ENCODE data around the gene ARPP21.

ARPP21 gene

DNA sequence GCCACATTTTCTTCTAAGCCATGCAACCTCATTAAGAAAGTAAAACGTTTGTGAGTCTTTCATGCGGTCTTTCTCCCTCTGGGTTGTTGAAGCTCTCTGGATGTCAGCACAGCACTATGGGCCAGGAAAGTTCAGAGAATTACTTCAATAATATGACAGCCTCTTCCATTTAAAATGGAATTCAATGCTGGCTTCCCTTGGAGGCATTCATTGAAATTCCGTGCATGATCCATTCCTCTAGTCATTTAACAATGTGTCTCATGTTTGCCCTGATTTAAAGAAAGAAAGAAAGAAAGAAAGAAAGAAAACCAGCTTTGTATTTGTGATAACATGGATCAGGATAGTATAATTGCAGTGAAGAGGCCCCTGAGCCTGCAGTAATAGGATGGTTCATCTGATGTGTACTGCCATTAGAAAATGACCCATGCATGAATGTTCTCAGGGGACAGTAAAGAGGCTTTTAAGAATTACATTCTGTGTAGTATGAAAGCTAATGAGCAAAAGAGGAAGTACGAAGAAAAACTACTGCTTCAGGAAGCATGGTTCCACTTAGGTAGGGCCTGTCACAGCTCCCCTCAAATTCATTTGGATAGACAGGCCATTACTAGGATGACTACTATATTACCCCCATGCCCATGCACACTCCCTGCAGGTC lies 146.0 kb downstream of the ARPP21 start:
- no peak for TF ChIP-seq CTCF (IDR thresholded peaks at IDR 0.05; ENCODE audit: low read depth, low read length)
- H3K4me3 ChIP-seq (replicated peaks in 1 of 2; ENCODE audit: low read depth in 2 of 2, low read length in 2 of 2): no peak overlapping the region
- DNase-seq (ENCODE audit: low read depth in 2 of 2): no peak

- no peak overlapping the region for H3K4me3 ChIP-seq (replicated peaks in 1 of 2; ENCODE audit: low read depth in 2 of 2, low read length in 2 of 2)
- TF ChIP-seq CTCF (IDR thresholded peaks at IDR 0.05; ENCODE audit: low read depth, low read length): no peak
- DNase-seq (ENCODE audit: low read depth in 2 of 2): no peak
These were observed 148.6 kb downstream of the ARPP21 start for GRCh38 chr3:35787936-35788335.

DNA sequence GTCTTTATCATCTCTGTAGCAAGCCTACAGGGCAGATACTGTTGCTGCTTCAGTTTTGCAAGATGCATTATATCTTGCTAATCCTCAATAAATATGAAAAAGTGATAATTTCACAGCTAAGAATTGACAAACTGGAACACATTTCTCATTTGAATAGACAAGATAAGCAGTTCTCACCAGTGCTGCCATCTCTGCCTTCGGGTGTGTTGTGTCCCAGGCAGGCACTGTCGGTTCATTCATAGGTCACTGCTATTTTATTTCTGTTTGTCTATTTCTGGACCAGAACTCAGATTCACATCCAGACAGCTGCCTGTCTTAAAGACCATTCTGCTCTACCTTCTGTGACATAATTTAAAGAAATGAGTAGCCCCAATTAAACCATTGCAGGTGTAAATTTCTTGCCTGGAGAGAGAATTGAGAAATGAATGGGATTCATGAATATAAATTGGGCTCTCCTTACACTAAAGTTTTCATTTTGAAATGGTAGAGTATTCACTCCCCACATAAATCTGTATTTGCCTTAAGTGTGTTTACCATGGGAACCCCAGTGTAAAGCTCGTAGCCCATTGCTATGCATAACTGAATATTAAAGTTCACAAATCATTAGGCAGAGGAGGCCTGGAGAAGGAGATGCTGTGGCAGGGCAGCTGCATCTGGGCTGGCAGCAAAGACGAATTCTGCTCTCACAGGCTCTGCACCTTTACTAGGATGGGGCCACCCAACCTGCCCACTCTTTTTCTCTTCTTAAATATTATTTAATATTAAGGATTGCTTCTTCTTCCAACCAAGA lies 149.9 kb downstream of the ARPP21 start:
- no peak for TF ChIP-seq CTCF (IDR thresholded peaks at IDR 0.05; ENCODE audit: low read depth, low read length)
- DNase-seq (ENCODE audit: low read depth in 2 of 2): no peak
- no peak overlapping the region for H3K4me3 ChIP-seq (replicated peaks in 1 of 2; ENCODE audit: low read depth in 2 of 2, low read length in 2 of 2)

DNA sequence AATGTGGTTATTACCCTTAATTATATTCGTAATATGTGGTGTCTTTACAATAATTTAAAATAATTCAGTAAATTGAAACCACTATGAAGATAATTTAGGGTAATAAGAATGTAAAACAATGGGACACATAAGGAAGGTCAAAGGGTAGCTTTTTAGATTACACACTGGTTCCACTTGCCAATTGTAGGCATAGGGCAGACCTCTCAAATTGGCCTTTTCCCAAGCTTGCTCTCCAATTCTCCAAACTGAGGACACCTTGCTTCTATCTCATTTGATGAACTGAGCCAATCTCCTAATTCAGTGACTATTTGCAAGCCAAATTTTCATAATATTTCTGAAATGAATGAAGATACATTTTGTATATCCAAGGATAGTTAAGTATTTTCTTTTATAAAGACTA lies 151.4 kb downstream of the ARPP21 start:
- H3K4me3 ChIP-seq (replicated peaks in 1 of 2; ENCODE audit: low read depth in 2 of 2, low read length in 2 of 2): no peak overlapping the region
- no peak for TF ChIP-seq CTCF (IDR thresholded peaks at IDR 0.05; ENCODE audit: low read depth, low read length)
- DNase-seq (ENCODE audit: low read depth in 2 of 2): no peak

DNA sequence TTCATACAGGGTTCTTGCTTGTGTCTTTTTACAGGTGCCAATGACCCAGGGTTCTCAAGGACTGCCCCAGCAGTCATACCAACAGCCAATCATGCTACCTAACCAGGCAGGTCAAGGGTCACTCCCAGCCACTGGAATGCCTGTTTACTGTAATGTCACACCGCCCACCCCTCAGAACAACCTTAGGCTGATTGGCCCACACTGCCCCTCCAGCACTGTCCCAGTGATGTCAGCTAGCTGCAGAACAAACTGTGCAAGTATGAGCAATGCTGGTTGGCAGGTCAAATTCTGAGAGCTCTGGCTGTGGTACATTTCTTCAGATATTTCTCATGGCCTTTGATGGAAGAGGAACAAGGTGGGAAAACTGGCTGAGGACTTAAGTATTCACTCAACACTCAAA lies 154.3 kb downstream of the ARPP21 start:
- no peak for DNase-seq (ENCODE audit: low read depth in 2 of 2)
- no peak for TF ChIP-seq CTCF (IDR thresholded peaks at IDR 0.05; ENCODE audit: low read depth, low read length)
- no peak overlapping the region for H3K4me3 ChIP-seq (replicated peaks in 1 of 2; ENCODE audit: low read depth in 2 of 2, low read length in 2 of 2)

DNA sequence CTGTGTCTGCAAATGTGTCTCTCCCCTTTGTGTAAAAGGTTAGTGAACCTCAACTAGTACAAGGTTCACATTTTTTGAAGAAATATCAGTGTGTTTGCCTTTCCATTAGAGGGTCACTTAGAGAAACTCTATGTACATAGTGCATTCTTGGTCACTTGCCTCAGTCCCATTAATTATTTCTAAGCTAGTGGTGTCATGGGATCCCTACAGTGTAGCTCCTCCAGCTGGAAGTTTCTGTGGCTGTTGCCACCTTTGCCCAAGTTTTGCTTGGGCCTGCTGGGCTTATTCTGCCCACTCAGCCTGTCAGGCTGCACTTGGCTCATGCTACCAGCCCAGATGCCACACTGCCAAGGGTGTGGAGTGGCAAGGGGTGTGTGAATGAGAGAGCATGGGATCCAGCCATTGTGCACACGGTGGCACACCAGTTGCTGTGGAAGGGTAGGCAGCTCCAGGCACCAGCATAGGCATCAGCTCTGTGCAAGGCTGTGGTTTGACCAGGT lies 161.7 kb downstream of the ARPP21 start:
- no peak for TF ChIP-seq CTCF (IDR thresholded peaks at IDR 0.05; ENCODE audit: low read depth, low read length)
- DNase-seq (ENCODE audit: low read depth in 2 of 2): no peak
- H3K4me3 ChIP-seq (replicated peaks in 1 of 2; ENCODE audit: low read depth in 2 of 2, low read length in 2 of 2): no peak overlapping the region
